Measurements from ENCODE around the gene ELFN1.

The ELFN1 gene

DNA sequence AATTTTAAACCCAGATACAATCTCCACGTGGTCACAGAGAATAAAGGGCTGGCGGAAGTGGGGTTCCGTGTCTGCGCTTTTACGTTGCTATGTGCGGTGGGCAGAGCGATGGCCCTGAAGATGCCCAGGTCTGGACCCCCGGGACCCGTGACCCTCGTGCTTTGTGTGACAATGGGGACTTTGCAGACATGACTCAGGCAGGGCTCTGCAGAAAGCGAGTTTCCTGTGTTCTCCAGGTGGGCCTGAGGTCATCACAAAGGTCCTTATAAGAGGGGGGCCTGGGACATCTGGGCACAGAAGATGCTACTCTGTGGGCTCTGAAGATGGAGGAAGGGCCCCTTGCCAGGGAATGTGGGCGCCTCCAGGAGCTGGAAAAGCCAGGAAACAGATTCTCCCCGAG is 95.3 kb downstream of the ELFN1 start:
- TF ChIP-seq, protein P1, sequence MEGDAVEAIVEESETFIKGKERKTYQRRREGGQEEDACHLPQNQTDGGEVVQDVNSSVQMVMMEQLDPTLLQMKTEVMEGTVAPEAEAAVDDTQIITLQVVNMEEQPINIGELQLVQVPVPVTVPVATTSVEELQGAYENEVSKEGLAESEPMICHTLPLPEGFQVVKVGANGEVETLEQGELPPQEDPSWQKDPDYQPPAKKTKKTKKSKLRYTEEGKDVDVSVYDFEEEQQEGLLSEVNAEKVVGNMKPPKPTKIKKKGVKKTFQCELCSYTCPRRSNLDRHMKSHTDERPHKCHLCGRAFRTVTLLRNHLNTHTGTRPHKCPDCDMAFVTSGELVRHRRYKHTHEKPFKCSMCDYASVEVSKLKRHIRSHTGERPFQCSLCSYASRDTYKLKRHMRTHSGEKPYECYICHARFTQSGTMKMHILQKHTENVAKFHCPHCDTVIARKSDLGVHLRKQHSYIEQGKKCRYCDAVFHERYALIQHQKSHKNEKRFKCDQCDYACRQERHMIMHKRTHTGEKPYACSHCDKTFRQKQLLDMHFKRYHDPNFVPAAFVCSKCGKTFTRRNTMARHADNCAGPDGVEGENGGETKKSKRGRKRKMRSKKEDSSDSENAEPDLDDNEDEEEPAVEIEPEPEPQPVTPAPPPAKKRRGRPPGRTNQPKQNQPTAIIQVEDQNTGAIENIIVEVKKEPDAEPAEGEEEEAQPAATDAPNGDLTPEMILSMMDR (IDR thresholded peaks at IDR 0.05; ENCODE audit: control insufficient read depth, extremely low read depth, insufficient read depth), result no peak
- no peak overlapping the region for H3K4me3 ChIP-seq (ENCODE audit: low read depth, low read length)
- no peak for DNase-seq (ENCODE audit: low read depth)

DNA sequence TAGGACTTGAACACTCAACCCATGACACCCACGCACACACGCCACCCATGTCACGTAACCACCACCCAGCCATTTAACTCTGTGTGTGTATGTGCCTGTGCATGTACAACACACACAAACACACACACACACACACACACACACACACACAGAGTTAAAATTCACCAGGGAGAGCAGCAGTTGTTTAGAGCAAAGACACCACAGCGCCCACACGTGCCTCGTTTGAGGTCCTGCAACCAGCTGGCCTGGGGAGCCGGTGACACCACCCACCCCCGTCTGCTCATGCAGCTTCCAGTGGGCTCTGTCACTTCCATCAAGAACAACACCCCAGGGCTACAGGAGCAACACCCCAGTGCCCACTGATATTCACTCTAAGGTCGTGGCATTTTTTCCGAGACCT is 97.4 kb downstream of the ELFN1 start:
- no peak overlapping the region for H3K4me3 ChIP-seq (ENCODE audit: low read depth, low read length)
- no peak for DNase-seq (ENCODE audit: low read depth)
- TF ChIP-seq, protein P1 (IDR thresholded peaks at IDR 0.05; ENCODE audit: control insufficient read depth, extremely low read depth, insufficient read depth), result no peak

DNA sequence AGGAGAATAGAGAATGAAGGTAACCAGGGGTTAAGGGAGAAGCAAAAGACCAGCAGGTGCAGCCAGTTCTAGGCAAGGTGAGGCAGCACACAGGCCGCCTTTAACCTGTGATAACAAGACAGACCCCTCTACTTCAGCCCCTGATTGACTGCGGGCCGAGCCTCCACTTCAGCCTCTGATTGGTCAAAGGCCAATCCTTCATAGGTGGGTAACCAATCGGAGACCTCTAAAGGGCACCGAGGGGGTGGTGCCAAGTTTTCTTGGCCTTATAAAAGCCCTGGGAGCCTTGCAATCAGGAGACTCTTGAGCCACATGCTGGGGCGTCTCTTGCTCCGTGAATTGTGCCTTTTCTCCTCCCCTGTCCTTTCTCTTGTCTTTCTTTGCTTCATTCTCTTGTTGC is 98.8 kb downstream of the ELFN1 start:
- TF ChIP-seq, protein P1 (IDR thresholded peaks at IDR 0.05; ENCODE audit: control insufficient read depth, extremely low read depth, insufficient read depth), result no peak
- no peak overlapping the region for H3K4me3 ChIP-seq (ENCODE audit: low read depth, low read length)
- no peak for DNase-seq (ENCODE audit: low read depth)

DNA sequence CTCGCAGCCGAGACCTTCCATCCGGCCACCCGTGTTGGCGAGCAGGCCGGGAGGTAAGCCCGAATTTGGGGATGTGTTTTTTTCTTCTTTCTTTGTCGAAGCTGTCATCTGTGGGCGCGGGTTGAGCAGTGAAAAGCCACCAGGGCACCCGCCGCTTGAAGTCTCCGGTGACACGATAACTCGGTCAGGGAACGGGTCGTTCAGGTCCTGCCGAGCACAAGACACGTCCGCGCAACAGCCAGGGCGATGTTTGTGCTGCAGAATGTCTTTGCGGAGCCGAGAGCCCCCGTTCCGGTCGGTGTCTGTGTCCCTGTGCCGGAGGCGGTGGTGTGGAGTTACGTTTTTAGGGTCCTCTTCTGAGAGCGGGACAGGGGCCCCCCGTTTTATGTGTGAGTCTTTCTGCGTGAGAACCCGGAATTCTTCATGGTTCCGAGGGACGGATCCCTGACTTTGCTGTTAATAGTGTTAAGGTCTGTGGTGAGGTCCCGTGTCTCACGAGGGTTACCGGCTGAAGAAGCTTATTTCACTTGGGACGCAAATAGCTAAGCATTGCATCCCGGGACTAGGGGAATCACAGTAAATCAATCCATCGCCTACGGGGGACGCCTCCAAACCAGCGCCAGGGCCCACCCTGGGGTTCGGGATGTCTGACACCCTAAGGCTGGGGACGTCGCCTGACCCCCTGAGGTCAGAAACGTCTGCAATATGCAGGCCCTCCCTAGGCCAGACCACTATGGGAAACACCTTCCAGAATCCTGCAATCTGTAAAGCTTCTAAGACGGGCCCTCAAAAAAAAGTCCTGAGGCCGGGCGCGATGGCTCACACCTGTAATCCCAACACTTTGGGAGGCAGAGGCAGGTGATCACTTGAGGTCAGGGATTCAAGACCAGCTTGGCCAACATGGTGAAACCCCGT is 99.5 kb downstream of the ELFN1 start:
- DNase-seq (ENCODE audit: low read depth), result no peak
- no peak overlapping the region for H3K4me3 ChIP-seq (ENCODE audit: low read depth, low read length)
- TF ChIP-seq, protein P1 (IDR thresholded peaks at IDR 0.05; ENCODE audit: control insufficient read depth, extremely low read depth, insufficient read depth), result no peak

DNA sequence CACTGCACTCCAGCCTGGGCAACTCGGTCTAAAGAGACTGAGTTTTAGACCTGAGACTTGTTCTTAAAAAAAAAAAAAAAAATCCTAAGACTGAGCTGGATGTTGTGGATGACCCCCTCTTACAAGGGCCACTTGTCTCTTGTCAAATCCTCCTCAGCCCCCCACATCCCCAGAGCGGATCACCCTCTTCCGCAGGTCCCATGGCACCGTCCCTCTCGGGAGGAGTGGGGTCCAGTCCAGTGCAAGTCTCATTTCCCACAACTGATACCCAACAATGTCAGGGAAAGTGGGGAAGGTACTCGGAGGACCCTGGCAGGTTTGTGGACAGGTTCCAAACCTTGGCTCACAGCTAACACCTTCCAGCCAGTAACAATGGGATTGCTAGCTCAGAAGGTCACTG is 100.3 kb downstream of the ELFN1 start:
- no peak overlapping the region for H3K4me3 ChIP-seq (ENCODE audit: low read depth, low read length)
- DNase-seq (ENCODE audit: low read depth), result no peak
- TF ChIP-seq, protein P1 (IDR thresholded peaks at IDR 0.05; ENCODE audit: control insufficient read depth, extremely low read depth, insufficient read depth), result no peak

DNA sequence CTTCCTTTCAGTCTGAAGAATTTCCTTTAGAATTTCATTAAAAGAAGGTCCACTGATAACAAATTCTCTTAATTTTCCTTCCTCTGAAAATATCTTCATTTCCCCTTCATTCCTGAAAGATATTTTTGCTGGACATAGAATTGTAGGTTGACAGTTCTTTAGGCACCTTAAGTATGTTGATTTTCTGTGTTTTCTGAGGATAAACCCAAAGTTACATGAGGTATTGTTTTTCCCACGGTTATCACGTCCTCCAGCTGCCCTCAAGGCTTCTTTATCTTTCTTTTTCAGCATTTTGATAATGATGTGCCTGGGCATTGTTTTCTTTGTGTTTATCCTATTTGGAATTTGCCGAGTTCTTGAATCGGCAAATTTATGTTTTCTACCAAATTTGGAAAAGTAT is 105.3 kb downstream of the ELFN1 start:
- no peak overlapping the region for H3K4me3 ChIP-seq (ENCODE audit: low read depth, low read length)
- DNase-seq (ENCODE audit: low read depth), result no peak
- TF ChIP-seq, protein P1 (IDR thresholded peaks at IDR 0.05; ENCODE audit: control insufficient read depth, extremely low read depth, insufficient read depth), result no peak

DNA sequence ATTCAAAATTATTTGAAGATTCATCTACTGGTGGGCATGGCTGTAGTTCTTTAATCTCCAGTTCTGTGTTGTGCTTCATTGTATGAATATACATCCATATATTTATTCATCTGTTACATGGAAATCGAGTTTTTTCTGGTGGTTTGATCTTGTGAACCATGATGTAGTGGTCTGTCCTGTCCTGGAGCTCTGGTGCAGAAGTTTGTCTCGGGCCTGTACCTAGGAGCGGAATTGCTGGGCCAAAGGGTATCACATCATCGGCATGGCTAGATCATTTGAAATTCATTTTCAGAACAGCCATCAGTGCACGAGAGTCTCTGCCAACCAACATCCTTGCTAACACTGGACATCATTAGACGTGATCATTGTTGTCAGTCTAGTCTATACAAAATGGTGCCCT is 107.0 kb downstream of the ELFN1 start:
- DNase-seq (ENCODE audit: low read depth), result no peak
- TF ChIP-seq, protein P1 (IDR thresholded peaks at IDR 0.05; ENCODE audit: control insufficient read depth, extremely low read depth, insufficient read depth), result no peak
- no peak overlapping the region for H3K4me3 ChIP-seq (ENCODE audit: low read depth, low read length)
